AG08395 (cell line): Measurements from ENCODE around the gene BNC1.
"Not testable (repeated sequence)": the region's sequence is repeated elsewhere in the genome, so short reads cannot be mapped to it uniquely, and the experiment has no call there.

Source experiments
- DNase-seq: peaks from one replicate; pipeline ENCODE4 v3.0.0; 2012; ENCODE audit warnings: mixed read lengths, low spot score

Gene BNC1

DNA sequence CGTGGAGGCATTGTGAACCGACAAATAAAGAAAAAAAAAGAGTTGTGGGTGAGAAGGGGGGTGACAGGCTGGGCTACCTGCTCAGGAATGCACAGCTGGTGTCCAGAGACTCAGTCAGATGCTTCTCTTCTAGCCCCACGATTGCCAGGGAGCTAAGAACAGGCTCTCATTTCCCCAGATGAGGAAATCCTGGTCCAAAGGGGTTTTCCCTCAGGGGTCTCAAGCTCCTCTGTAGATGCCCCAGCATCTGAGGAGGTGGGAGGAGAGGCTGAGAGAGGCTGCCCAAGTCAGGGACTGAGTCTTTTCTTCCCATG, 35.5 kb downstream of the BNC1 start:
- DNase-seq = no peak

- DNase-seq = peak; percentile 55
Observed at GRCh38 chr15:83248151-83249029, 36.1 kb downstream of the BNC1 start.

GRCh38 chr15:83243634-83244033, 40.8 kb downstream of the BNC1 start:
- no peak for DNase-seq

- DNase-seq = no peak
Observed at GRCh38 chr15:83230242-83230641, 54.2 kb downstream of the BNC1 start.

- no peak for DNase-seq
Observed at GRCh38 chr15:83225449-83225848, 59.0 kb downstream of the BNC1 start.

- not testable (repeated sequence) for DNase-seq
Observed at GRCh38 chr15:83221781-83222180, 62.7 kb downstream of the BNC1 start.

DNA sequence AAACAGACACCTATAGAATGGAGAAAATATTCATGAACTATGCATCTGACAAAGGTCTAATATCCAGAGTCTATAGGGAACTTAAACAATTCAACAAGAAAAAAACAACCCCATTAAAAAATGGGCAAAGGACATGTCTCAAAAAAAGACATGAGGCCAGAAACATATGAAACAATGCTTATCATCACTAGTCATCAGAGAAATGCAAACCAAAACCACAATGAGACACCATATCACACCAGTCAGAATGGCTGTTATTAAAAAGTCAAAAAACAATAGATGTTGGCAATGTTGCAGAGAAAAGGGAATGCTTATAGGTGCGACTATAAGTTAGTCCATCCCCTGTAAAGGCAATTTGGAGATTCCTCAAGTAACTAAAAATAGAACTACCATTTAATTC, 65.4 kb downstream of the BNC1 start:
- no peak for DNase-seq

DNA sequence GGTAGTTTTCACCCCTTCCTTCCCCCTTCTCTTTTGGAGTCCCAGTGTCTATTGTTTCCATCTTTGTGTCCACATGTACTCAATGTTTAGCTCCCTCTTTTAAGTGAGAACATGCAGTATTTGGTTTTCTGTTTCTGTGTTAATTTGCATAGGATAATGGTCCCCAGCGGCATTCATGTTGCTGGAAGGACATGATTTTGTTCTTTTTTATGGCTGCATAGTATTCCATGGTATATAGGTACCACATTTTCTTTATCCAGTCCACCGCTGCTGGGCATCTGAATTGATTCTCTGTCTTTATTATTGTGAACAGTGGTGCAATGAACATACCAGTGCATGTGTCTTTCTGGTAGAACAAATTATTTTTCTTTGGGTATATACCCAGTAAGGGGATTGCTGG, 69.2 kb downstream of the BNC1 start:
- no peak for DNase-seq

GRCh38 chr15:83210619-83211018, 73.8 kb downstream of the BNC1 start:
- DNase-seq = peak; percentile 50

DNA sequence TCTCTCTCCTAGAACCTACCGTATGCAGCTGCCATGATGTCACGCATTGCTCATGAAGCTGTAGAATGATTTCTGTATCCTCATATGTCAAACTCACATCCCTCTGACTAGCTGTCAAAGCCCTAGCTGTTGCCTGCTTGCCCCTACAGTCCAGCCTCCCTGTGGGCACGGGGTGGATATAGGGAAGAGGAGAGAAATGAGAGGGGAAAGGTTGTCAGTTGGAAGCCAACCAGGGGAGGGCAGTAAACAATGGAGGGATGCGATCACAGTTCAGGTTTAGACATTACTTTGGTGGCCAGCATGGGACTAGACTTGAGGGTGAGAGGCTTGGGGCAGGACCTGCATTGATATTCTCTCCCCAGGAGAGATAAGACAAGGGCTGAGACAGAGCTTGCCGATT, 75.1 kb downstream of the BNC1 start:
- DNase-seq = no peak

DNA sequence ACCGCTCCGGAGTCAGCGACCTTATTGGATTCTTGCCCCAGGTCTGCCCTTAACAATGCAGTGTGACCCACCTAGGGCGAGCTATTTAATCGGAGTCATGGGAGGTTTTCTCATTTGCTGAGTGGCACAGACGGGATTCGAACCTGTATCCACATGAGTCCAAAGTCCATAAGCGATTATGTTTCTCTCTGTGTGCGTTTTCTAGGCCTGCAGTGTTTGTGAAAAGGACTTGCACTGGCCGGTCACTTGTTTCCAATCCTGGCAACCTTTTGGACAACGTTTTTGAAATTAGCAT, 76.2 kb downstream of the BNC1 start:
- DNase-seq = no peak

DNA sequence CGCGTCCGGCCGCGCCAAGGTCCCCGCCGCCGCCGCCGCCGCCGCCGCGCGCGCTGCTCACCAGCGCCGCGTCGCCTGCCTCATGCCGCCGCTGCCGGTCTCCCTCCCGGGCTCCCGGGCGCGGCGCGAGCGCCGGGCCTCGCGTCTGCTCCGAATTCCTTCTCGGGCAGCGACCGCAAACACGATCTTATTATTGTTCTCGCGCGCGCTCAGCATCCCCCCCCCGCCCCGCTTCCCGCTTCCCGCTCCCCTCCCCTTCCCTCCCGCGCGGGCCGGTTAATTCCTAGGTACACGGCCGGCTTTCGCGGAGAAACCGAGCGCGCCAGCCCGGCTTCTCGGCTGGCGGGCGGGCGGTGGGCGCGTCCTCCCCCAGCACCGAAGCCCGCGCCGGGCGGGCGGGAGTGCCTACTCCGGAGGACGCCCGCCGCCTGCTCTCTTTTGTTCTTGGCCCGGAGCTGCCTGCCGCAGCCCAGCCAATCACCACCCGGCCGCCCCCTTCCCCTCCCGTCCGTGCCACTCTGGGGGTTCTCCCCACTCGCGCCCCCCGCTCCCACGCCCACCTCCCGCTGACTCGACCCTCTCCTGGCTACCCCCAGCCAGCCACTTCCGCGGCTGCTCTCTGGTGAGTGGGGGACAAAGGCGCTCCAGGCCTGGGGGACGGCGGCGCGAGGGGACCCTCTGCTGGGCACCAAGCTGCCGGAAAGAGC, 76.7 kb downstream of the BNC1 start, which contains the start of gene HDGFL3:
HDGFL3 (minus strand) TSS at position 164 of the 707 bp plus-strand sequence. CDS start 409 bp downstream, outside the sequence.
- DNase-seq = peak; percentile 54

DNA sequence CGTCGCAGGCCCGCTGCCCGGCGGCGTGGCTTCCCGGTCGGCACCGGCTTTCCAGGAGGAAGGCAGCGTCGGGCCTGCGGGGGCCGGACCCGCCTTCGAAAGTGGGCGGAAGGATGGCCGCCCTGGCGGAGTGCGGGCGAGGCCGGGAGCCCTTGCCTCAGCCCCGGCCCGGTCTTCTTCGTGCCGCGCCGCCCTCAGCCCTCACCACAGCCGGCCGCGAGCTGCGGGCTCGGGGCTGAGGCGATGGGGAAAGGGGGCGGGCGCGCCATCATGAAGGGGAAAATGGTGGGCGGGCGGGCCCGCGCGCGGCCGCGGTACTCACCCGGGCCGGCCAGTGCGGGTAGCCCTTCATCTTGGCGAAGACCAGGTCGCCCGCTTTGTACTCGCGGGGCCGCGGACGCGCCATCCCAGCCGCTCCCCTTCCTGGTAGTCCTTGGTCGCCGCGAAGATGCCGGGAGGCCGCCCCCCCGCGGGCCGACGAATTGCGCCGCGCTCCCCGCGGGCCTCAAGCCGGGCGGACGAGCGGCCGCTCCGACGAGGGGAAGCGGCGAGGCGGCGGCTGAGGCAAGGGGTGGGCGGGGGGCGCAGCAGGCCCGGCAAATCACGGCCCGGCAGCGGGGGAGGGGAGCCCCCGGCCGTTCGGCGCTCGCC, 77.3 kb downstream of the BNC1 start:
- DNase-seq = peak; percentile 50

GRCh38 chr15:83206526-83207008, 77.9 kb downstream of the BNC1 start:
- DNase-seq = peak; percentile 20
